ENCODE data around the gene TIGD1. TPM values are rescaled to one million over a fixed set of nuclear protein-coding genes. Genes with fewer than 3 reads are reported as not detected.

TIGD1 gene
- total RNA-seq, 1 donor from 2014 or later: 1.2 TPM

DNA sequence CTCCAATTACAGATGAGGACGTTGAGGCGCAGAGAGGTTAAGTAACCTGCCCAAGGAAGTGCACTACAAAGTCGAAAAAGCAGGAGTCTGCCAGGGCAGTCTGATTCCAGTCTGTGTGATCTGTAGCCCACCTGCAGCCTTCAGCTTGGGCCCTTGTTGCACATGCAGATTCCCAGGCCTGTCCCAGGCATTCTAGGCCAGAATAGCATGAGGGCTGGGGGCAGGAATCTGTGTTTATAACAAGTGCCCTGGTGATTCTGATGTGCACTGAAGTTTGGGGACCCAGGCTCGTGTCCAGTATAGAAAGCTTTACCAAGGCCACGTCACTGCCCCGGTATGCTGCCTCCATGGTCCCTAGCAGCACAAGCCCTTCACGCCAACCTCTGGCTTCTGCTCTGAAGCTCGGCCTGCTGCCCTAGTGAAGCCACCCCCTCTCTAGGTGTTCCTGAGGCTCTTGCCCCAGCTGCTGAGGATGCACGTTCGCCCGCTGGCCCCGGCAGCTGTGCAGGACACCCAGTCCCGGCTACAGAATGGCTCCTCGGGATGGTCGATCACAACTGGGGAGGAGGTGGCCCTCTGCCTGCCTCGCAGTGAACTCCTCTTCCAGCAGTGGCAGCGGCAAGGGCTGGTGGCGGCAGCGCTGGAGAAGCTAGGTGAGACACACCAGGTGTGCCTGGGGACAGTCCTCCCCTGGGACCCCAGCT lies 6.3 kb downstream of the TIGD1 start:
- peak in 1 of 2 donors; percentile 49 for DNase-seq (ENCODE audit: extremely low spot score in 2 of 2)
- Histone ChIP-seq H3K9me3 (no peaks in the 10 kb centered on the region), H3K27me3 (peaks cover 2% of the 10 kb centered on the region), H3K27ac (no peak overlapping the region), H3K4me1 (no peaks in the 10 kb centered on the region), H3K4me3 (no peak overlapping the region), H3K36me3 (no peaks in the 10 kb centered on the region)
- intact Hi-C loops (cut with DNase I): no loop called here
- TF ChIP-seq POLR2A (IDR thresholded peaks at IDR 0.05) (no peak), CTCF (IDR thresholded peaks at IDR 0.05) (no peak), POLR2AphosphoS5 (IDR thresholded peaks at IDR 0.05; ENCODE audit: insufficient read depth in 1 of 2, low read depth in 1 of 2) (no peak)

DNA sequence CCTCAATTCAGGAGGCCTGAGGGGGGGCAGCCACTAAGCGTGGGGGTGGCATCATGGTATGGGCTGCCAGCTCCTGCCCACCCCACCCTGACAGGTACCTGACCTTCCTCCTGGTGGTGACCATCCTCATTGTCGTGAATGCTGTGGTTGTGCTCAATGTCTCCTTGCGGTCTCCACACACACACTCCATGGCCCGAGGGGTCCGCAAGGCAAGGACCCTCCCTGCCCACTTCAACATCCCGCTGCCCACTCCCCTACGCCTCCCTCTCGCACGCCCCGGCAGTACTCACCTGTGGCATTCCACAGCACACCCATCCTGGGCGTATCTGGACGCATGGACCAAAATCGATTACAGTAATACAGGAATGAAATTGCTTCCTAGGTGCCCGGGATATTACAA lies 6.9 kb downstream of the TIGD1 start:
- H3K4me3 ChIP-seq: no peak overlapping the region
- H3K4me1 ChIP-seq: no peaks in the 10 kb centered on the region
- H3K27me3 ChIP-seq: peaks cover 3% of the 10 kb centered on the region
- H3K9me3 ChIP-seq: no peaks in the 10 kb centered on the region
- no peak for DNase-seq (ENCODE audit: extremely low spot score in 2 of 2)
- no peaks in the 10 kb centered on the region for H3K36me3 ChIP-seq
- TF ChIP-seq CTCF (IDR thresholded peaks at IDR 0.05) (no peak), POLR2AphosphoS5 (IDR thresholded peaks at IDR 0.05; ENCODE audit: insufficient read depth in 1 of 2, low read depth in 1 of 2) (no peak), POLR2A (IDR thresholded peaks at IDR 0.05) (no peak)
- intact Hi-C loops (cut with DNase I): no loop called here
- H3K27ac ChIP-seq: no peak overlapping the region

- TF ChIP-seq POLR2A (IDR thresholded peaks at IDR 0.05) (no peak), POLR2AphosphoS5 (IDR thresholded peaks at IDR 0.05; ENCODE audit: insufficient read depth in 1 of 2, low read depth in 1 of 2) (no peak)
- H3K9me3 ChIP-seq: no peaks in the 10 kb centered on the region
- no peaks in the 10 kb centered on the region for H3K36me3 ChIP-seq
- no peaks in the 10 kb centered on the region for H3K4me1 ChIP-seq
- H3K27me3 ChIP-seq: peaks cover 3% of the 10 kb centered on the region
- H3K4me3 ChIP-seq: no peak overlapping the region
- H3K27ac ChIP-seq: no peak overlapping the region
- intact Hi-C loops (cut with DNase I): no loop called here
- DNase-seq (ENCODE audit: extremely low spot score in 2 of 2): peak in 1 of 2 donors; percentile 40
Measured at GRCh38 chr2:232542715-232543467, 7.5 kb downstream of the TIGD1 start.

- H3K4me1 ChIP-seq: no peaks in the 10 kb centered on the region
- intact Hi-C loops (cut with DNase I): no loop called here
- DNase-seq (ENCODE audit: extremely low spot score in 2 of 2): no peak
- H3K27ac ChIP-seq: no peak overlapping the region
- TF ChIP-seq POLR2A (IDR thresholded peaks at IDR 0.05): no peak
- H3K36me3 ChIP-seq: no peaks in the 10 kb centered on the region
- H3K4me3 ChIP-seq: no peak overlapping the region
- H3K9me3 ChIP-seq: no peaks in the 10 kb centered on the region
- H3K27me3 ChIP-seq: peaks cover 3% of the 10 kb centered on the region
Measured at GRCh38 chr2:232541961-232542714, 8.2 kb downstream of the TIGD1 start.

DNA sequence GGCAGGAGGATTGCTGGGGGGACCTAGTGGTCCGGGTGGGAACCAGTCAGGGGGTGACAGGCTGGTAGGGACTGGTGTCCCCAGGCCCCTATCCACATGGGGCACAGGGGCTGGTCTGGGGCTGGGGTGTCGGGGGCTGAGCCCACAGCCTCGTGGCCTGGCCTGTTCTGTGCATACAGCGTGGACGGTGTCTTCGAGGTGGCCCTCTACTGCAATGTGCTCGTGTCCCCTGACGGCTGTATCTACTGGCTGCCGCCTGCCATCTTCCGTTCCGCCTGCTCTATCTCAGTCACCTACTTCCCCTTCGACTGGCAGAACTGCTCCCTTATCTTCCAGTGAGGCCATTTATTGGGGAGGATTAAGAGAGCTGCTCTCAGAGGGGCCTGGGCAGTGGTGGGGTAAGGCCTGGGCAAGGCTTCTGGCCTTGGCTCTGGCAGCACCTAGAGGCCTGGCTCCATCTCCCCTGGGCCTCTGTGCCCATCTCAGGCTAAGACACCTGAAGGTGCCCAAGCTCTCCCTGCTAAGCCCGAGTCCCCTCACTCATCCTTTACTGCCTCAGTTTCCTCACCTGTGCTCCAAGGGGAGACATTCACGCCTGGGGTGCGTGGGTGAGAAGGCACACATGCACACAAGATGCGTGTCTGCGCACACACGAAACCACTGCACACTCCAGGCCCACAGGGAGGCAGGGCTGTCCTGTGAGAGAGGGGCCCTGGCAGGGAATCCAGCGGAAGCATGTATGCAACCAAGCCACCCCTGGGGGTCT lies 9.0 kb downstream of the TIGD1 start:
- H3K4me1 ChIP-seq: no peaks in the 10 kb centered on the region
- intact Hi-C loops (cut with DNase I): no loop called here
- no peak for DNase-seq (ENCODE audit: extremely low spot score in 2 of 2)
- no peak for TF ChIP-seq POLR2AphosphoS5 (IDR thresholded peaks at IDR 0.05; ENCODE audit: insufficient read depth in 1 of 2, low read depth in 1 of 2)
- no peaks in the 10 kb centered on the region for H3K36me3 ChIP-seq
- peaks cover 1% of the 10 kb centered on the region for H3K9me3 ChIP-seq
- H3K4me3 ChIP-seq: no peak overlapping the region
- H3K27ac ChIP-seq: no peak overlapping the region
- H3K27me3 ChIP-seq: peaks cover 3% of the 10 kb centered on the region

GRCh38 chr2:232540441-232541041 lies 9.8 kb downstream of the TIGD1 start:
- H3K27me3 ChIP-seq: peaks cover 3% of the 10 kb centered on the region
- DNase-seq (ENCODE audit: extremely low spot score in 2 of 2): no peak
- H3K27ac ChIP-seq: no peak overlapping the region
- peaks cover 2% of the 10 kb centered on the region for H3K9me3 ChIP-seq
- TF ChIP-seq CTCF (IDR thresholded peaks at IDR 0.05) (no peak), POLR2A (IDR thresholded peaks at IDR 0.05) (no peak), POLR2AphosphoS5 (IDR thresholded peaks at IDR 0.05; ENCODE audit: insufficient read depth in 1 of 2, low read depth in 1 of 2) (no peak)
- no peaks in the 10 kb centered on the region for H3K4me1 ChIP-seq
- no peak overlapping the region for H3K4me3 ChIP-seq
- intact Hi-C loops (cut with DNase I): no loop called here
- H3K36me3 ChIP-seq: no peaks in the 10 kb centered on the region
